ENCODE data around the gene PRXL2A. TPM values are rescaled to one million over a fixed set of nuclear protein-coding genes. Genes with fewer than 3 reads are reported as not detected.

PRXL2A gene
- total and polyA plus RNA-seq, 2 of the 4 experiments (the other 2 are of a cell fraction), result 0.90 to 0.92 TPM

- TF ChIP-seq MAZ (IDR thresholded peaks at IDR 0.05; ENCODE audit: borderline replicate concordance, low read depth, low read length) (no peak), MXI1 (IDR thresholded peaks at IDR 0.05; ENCODE audit: borderline replicate concordance, low read depth, low read length) (no peak), POLR2A (IDR thresholded peaks at IDR 0.05; ENCODE audit: low read depth, low read length) (no peak), RFX5 (IDR thresholded peaks at IDR 0.05; ENCODE audit: low read depth, low read length) (no peak), RAD21 (IDR thresholded peaks at IDR 0.05; ENCODE audit: low read length) (no peak), MAFK (IDR thresholded peaks at IDR 0.05; ENCODE audit: low read depth, low read length) (no peak), FOS (IDR thresholded peaks at IDR 0.05; ENCODE audit: low read depth, low read length) (no peak), RCOR1 (IDR thresholded peaks at IDR 0.05; ENCODE audit: insufficient replicate concordance, low read length) (no peak), NFE2L2 (IDR thresholded peaks at IDR 0.05; ENCODE audit: low read depth, low read length) (no peak), CHD1 (IDR thresholded peaks at IDR 0.05; ENCODE audit: low read depth, low read length) (no peak)
- TF ChIP-seq, protein P1, sequence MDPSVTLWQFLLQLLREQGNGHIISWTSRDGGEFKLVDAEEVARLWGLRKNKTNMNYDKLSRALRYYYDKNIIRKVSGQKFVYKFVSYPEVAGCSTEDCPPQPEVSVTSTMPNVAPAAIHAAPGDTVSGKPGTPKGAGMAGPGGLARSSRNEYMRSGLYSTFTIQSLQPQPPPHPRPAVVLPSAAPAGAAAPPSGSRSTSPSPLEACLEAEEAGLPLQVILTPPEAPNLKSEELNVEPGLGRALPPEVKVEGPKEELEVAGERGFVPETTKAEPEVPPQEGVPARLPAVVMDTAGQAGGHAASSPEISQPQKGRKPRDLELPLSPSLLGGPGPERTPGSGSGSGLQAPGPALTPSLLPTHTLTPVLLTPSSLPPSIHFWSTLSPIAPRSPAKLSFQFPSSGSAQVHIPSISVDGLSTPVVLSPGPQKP (IDR thresholded peaks at IDR 0.05; ENCODE audit: borderline replicate concordance, low read depth, low read length), result no peak
- TF ChIP-seq, protein P2, sequence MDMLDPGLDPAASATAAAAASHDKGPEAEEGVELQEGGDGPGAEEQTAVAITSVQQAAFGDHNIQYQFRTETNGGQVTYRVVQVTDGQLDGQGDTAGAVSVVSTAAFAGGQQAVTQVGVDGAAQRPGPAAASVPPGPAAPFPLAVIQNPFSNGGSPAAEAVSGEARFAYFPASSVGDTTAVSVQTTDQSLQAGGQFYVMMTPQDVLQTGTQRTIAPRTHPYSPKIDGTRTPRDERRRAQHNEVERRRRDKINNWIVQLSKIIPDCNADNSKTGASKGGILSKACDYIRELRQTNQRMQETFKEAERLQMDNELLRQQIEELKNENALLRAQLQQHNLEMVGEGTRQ (IDR thresholded peaks at IDR 0.05; ENCODE audit: low read depth, low read length), result no peak
- Histone ChIP-seq H3K18ac (ENCODE audit: low read depth, low read length) (no peak overlapping the region), H2BK5ac (ENCODE audit: low read depth, low read length, poor library complexity, severe bottlenecking) (no peak overlapping the region), H2BK20ac (ENCODE audit: low read depth, low read length) (no peak overlapping the region), H4K91ac (ENCODE audit: insufficient read depth, low read depth, low read length) (no peak overlapping the region), H3K9me3 (ENCODE audit: control insufficient read depth, insufficient read depth, low read length) (no peaks in the 10 kb centered on the region), H4K20me1 (ENCODE audit: insufficient read depth, low read length) (peaks cover 38% of the 10 kb centered on the region), H3K27me3 (ENCODE audit: control insufficient read depth, insufficient read depth, low read length) (no peaks in the 10 kb centered on the region), H3K4me1 (ENCODE audit: control insufficient read depth, insufficient read depth, low read length) (peaks cover 36% of the 10 kb centered on the region), H4K8ac (ENCODE audit: low read depth in 2 of 2, low read length in 2 of 2) (peak overlapping the region in 1 of 2 experiments; percentile 60; a peak in 1 of 4 replicates), H3K4ac (ENCODE audit: low read depth, low read length) (no peak overlapping the region), H3K9me1 (ENCODE audit: insufficient read depth, low read length) (peaks cover 27% of the 10 kb centered on the region), H3K4me3 (ENCODE audit: insufficient read depth, low read depth, low read length) (no peak overlapping the region), H2AFZ (replicated peaks; ENCODE audit: low read length, poor library complexity) (no peak overlapping the region), H2BK120ac (ENCODE audit: low read depth, low read length) (no peak overlapping the region), H3K9ac (ENCODE audit: low read depth, low read length) (no peak overlapping the region), H2AK9ac (replicated peaks; ENCODE audit: low read depth, low read length, poor library complexity) (no peak overlapping the region), H3K23ac (ENCODE audit: low read depth, low read length) (no peak overlapping the region), H2AK5ac (ENCODE audit: low read depth, low read length) (no peak overlapping the region; the same call in 1 of the 2 replicates), H4K5ac (ENCODE audit: low read depth, low read length) (no peak overlapping the region), H3K27ac (ENCODE audit: insufficient read depth, low read length) (no peak overlapping the region), H3K79me1 (ENCODE audit: low read depth in 1 of 2, low read length in 2 of 2) (peaks cover 15 to 84% of the 10 kb centered on the region in 2 experiments), H3K4me2 (ENCODE audit: low read depth, low read length) (no peak overlapping the region), H2BK15ac (ENCODE audit: low read depth, low read length) (no peak overlapping the region), H3K56ac (ENCODE audit: extremely low read depth, insufficient read depth, low read length) (no peak overlapping the region), H3K36me3 (ENCODE audit: control insufficient read depth, insufficient read depth, low read length) (peaks cover 4% of the 10 kb centered on the region; the same call in 1 of the 2 replicates), H3K14ac (replicated peaks; ENCODE audit: low read depth, low read length) (peak overlapping the region; percentile 60; the same call in 1 of the 2 replicates)
- in situ Hi-C loops (cut with MboI; ENCODE audit: low sequenced_read_pairs), result loop anchor here (25.0 kb wide), 1 partner anchor 304 kb away; no protein-coding TSS in a partner anchor
- CTCF ChIA-PET, result interaction anchor here (5.1 kb wide), 1 partner anchor 40 kb away, joined by 26 read pairs; no protein-coding TSS in a partner anchor
- ATAC-seq (ENCODE audit: low read depth) (no peak), DNase-seq (no peak)
- dilution Hi-C loops (cut with HindIII; ENCODE audit: low sequenced_read_pairs, unreplicated experiment), result no loop called here
- intact Hi-C loops (cut with micrococcal nuclease), result no loop called here
- BruUV-seq (replicated peaks), result no TSS peak
- 85% methylated on average over 4 of the region's 10 CpGs; no CpG with 5 or more reads in 1 of the 2 experiments for WGBS, 2 experiments (ENCODE audit: extremely low coverage in 2 of 2, insufficient read length in 1 of 2)
- POLR2A ChIA-PET (ENCODE audit: unreplicated experiment), result no interaction called here
Observed at GRCh38 chr10:80465839-80466590, 57.7 kb downstream of the PRXL2A start.

Data from IMR-90 (cell line).